ENCODE measurements around the gene CYB5A.

CYB5A gene

GRCh38 chr18:74334242-74334893 lies 42.6 kb upstream of the CYB5A start:
- no peak for TF ChIP-seq TAF1 (IDR thresholded peaks at IDR 0.05; ENCODE audit: borderline replicate concordance, insufficient read depth, low read length)
- TF ChIP-seq FOXP2 (optimal IDR thresholded peaks at IDR 0.05; ENCODE audit: borderline replicate concordance, extremely low read depth, extremely low read length, insufficient read depth) = no peak
- no peak for TF ChIP-seq SIN3A (IDR thresholded peaks at IDR 0.05; ENCODE audit: borderline replicate concordance, insufficient read depth, low read length)
- TF ChIP-seq REST (IDR thresholded peaks at IDR 0.05; ENCODE audit: insufficient read depth in 1 of 2, low read depth in 2 of 2, low read length in 2 of 2) = no peak
- no peak for TF ChIP-seq POLR2AphosphoS5 (IDR thresholded peaks at IDR 0.05; ENCODE audit: low read depth, low read length)

- TF ChIP-seq FOXP2 (optimal IDR thresholded peaks at IDR 0.05; ENCODE audit: borderline replicate concordance, extremely low read depth, extremely low read length, insufficient read depth) = no peak
- no peak for TF ChIP-seq REST (IDR thresholded peaks at IDR 0.05; ENCODE audit: insufficient read depth in 1 of 2, low read depth in 2 of 2, low read length in 2 of 2)
- TF ChIP-seq POLR2AphosphoS5 (IDR thresholded peaks at IDR 0.05; ENCODE audit: low read depth, low read length) = no peak
- no peak for TF ChIP-seq TAF1 (IDR thresholded peaks at IDR 0.05; ENCODE audit: borderline replicate concordance, insufficient read depth, low read length)
These were observed 41.3 kb upstream of the CYB5A start for GRCh38 chr18:74333091-74333490.

- no peak for TF ChIP-seq SIN3A (IDR thresholded peaks at IDR 0.05; ENCODE audit: borderline replicate concordance, insufficient read depth, low read length)
These were observed 39.6 kb upstream of the CYB5A start for GRCh38 chr18:74331404-74331803.

GRCh38 chr18:74329688-74330205 lies 38.0 kb upstream of the CYB5A start:
- TF ChIP-seq POLR2AphosphoS5 (IDR thresholded peaks at IDR 0.05; ENCODE audit: low read depth, low read length) (no peak), FOXP2 (optimal IDR thresholded peaks at IDR 0.05; ENCODE audit: borderline replicate concordance, extremely low read depth, extremely low read length, insufficient read depth) (no peak), TAF1 (IDR thresholded peaks at IDR 0.05; ENCODE audit: borderline replicate concordance, insufficient read depth, low read length) (no peak), SIN3A (IDR thresholded peaks at IDR 0.05; ENCODE audit: borderline replicate concordance, insufficient read depth, low read length) (no peak), REST (IDR thresholded peaks at IDR 0.05; ENCODE audit: insufficient read depth in 1 of 2, low read depth in 2 of 2, low read length in 2 of 2) (no peak)

- TF ChIP-seq REST (IDR thresholded peaks at IDR 0.05; ENCODE audit: insufficient read depth in 1 of 2, low read depth in 2 of 2, low read length in 2 of 2) = no peak
- no peak for TF ChIP-seq TAF1 (IDR thresholded peaks at IDR 0.05; ENCODE audit: borderline replicate concordance, insufficient read depth, low read length)
- no peak for TF ChIP-seq SIN3A (IDR thresholded peaks at IDR 0.05; ENCODE audit: borderline replicate concordance, insufficient read depth, low read length)
- no peak for TF ChIP-seq FOXP2 (optimal IDR thresholded peaks at IDR 0.05; ENCODE audit: borderline replicate concordance, extremely low read depth, extremely low read length, insufficient read depth)
- TF ChIP-seq POLR2AphosphoS5 (IDR thresholded peaks at IDR 0.05; ENCODE audit: low read depth, low read length) = no peak
These were observed 36.4 kb upstream of the CYB5A start for GRCh38 chr18:74328206-74328605.
